Measurements from ENCODE around the gene TXNDC5.

TXNDC5 gene

GRCh38 chr6:7910654-7911344 lies at the start of gene TXNDC5:
TXNDC5 (minus strand) TSS chr6:7910788; CDS start chr6:7910776, 12 bp downstream.
- DNase-seq (ENCODE audit: low read depth) = peak; percentile 77

GRCh38 chr6:7960141-7960540 lies 49.6 kb upstream of the TXNDC5 start:
- no peak for DNase-seq (ENCODE audit: low read depth)

DNA sequence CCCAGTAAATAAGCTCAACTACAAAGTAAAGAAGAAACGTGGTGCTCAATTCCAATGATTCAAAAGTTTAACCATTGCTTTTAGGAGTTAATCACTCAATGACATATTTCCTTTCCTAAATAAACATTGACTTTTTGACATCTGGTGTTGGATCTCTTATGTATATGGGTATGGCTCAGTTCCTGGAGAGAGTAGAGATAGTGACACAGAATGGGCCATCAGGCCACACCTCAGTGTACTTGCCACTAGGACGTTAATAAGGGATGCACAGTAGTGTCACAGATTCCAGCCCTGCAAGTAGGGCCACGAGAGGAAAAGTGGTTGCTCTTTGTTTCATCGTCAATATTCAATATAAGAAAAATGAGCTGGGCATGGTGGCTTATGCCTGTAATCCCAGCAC lies 48.9 kb upstream of the TXNDC5 start:
- DNase-seq (ENCODE audit: low read depth) = no peak

- no peak for DNase-seq (ENCODE audit: low read depth)
Measured at GRCh38 chr6:7958464-7958863, 47.9 kb upstream of the TXNDC5 start.

- no peak for DNase-seq (ENCODE audit: low read depth)
Measured at GRCh38 chr6:7956257-7956656, 45.7 kb upstream of the TXNDC5 start.

DNA sequence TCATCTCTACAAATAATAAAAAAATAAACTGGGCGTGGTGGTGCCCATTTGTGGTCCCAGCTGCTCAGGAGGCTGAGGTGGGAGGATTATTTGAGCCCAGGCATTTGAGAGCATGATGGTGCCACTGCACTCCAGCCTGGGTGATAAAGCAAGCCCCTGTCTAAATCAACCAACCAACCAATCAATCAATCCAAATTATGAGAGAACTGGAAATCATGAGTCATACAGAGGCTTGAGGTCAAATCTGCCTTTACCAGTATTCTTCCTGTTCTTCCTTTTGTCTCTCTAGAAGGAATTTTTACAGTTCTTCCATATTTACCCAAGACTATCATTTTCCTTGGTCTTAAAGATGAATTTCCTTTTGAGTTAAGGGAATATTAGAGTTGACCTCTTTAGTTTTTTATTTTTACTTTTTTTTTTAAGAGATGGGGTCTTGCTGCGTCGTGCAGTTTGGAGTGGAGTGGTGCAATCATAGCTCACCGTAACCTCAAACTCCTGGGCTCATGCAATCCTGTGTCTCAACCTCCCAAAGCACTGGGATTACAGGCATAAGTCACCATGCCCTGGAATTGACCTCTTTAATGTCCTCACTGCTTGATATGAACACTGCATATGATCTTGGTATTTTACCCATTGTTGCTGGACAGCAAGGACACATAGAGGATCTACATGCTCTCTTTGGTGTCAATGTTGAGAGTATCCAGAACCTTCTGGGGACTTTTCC lies 44.1 kb upstream of the TXNDC5 start:
- no peak for DNase-seq (ENCODE audit: low read depth)

DNA sequence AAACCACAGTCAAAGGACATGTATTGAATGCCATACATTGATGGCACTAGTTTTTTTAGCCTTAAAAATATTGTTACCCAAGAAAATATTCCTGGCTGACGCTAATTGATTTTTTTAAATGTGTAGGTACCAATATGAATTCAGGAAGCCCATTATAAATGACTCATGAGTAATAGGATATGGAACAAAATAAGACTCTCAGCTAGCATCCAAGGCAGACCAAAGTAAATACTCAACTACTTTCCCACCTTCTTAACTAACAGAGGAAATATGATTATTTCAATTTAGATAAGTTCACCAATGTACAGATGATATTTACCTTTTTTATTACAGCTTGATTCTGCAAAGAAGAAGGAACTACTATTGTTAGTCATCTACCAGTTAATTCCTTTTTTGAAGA lies 43.2 kb upstream of the TXNDC5 start:
- DNase-seq (ENCODE audit: low read depth) = no peak

GRCh38 chr6:7939864-7940228 lies 29.3 kb upstream of the TXNDC5 start:
- peak; percentile 13 for DNase-seq (ENCODE audit: low read depth)

DNA sequence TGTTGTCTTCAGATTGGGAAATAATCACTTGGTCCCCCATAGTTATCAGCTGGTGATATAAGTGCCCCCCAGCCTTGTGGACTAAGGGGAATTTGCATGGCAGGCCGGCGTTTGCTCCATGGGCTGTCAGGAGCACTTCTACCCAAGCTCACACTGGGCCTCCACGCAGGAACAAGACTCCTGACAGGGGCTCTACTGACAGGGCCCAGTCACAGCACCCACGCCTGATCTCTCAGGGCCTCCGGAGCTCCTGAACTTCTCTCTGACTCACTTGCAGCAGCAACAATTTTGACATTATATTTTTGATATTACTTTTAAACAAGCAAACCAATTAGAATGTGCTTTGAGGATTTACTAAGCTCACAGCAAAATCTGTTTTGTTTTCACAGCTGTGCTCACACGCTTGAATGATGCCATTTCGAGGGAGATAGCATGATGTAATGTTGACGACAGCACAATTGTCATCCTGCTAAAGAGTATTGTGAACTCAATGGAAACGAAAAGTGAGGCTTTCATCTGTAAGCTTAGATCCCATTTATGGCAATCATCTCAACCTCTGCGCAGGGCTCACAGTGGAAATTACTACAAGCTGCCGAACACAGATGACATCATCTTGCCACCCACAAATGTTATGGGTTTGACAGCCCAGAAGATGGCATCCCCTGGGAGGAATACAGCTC lies 28.7 kb upstream of the TXNDC5 start:
- DNase-seq (ENCODE audit: low read depth) = peak; percentile 11

DNA sequence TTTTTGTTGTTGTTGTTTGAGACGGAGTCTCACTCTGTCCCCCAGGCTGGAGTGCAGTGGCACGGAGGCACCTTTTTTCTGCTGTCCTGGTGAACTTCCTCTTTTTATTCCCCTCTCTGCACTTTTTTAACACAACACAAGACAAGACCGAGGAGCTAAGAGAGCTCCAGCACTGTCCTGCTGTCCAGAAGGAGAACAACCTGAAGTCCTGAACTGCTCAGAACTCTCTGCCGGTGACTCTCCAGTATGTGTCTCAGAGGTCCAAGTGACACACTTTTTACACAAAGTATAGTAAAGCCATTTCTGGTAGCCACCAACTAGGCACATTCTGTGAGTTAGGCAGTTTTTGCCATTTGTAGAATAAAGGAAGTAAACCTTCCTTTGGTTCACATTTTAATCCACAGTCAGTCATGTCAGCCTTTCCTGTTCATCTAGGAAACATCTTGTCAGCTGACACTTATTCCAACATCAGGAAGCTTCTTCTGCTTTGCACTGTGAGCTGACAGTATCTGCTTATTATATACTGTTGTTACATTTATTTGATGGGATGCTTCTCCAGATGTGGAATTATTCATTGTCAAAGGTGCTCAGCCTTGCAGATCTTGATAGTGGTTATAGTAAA lies 28.1 kb upstream of the TXNDC5 start:
- no peak for DNase-seq (ENCODE audit: low read depth)

DNA sequence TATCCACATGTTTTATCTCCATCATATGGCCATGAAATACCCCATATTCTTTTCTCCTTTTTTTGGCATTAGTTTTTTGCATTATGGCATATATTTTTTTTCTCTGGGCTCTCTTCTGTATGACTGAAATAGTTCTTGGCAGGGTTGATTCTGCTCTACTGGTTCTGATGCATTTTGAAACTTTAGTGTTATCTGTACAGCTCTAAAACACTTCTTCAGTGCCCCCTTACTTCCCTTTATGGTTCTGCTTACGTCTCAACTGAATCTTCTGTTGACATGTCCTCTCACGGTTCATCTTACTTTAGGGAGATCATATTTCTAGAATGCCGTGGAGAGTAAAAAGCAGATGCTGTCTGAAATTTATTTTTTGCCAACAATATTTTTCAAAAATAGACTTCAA lies 23.2 kb upstream of the TXNDC5 start:
- DNase-seq (ENCODE audit: low read depth) = no peak

GRCh38 chr6:7932625-7933024 lies 22.0 kb upstream of the TXNDC5 start:
- no peak for DNase-seq (ENCODE audit: low read depth)

- no peak for DNase-seq (ENCODE audit: low read depth)
Measured at GRCh38 chr6:7924867-7925266, 14.3 kb upstream of the TXNDC5 start.

DNA sequence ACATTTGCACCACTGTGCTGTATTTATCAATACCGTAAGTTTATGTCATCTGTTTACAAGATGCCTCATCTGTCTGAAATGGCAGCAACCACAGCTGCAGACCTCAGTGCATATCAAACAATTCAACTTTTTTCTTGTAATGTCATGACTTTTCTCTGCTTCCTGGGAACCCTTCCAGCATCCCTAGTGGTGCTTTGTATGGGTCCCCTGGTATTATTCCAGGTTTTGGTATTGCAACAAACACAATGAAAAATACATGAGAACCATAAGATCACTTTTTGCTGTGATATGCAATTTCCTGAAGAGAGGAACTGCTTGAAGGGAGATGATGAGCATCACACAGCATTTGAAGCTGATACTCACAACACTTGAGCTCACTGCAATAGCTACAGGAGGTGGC lies 12.0 kb upstream of the TXNDC5 start:
- DNase-seq (ENCODE audit: low read depth) = peak; percentile 62

GRCh38 chr6:7921632-7922092 lies 11.1 kb upstream of the TXNDC5 start:
- no peak for DNase-seq (ENCODE audit: low read depth)

DNA sequence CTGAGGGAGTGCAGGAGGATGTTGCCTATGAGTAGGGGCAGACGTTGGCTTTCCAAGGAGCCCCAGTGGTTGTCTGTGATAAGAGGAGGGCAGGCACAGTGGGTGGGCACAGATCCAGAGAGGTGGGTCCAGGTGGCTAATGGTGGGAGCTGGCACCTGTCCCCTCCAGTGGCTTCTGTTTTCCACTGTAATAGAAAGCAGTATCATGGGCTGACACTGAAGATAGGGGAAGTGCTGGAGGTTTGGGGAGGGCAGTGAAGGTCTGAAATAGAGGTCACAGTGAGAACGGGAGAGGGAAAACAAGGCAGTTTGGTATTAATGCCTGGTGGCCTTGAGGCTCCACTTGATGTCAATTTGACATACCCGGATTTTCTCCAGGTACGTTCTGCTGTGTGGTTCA lies 10.5 kb upstream of the TXNDC5 start:
- no peak for DNase-seq (ENCODE audit: low read depth)

GRCh38 chr6:7920425-7920824 lies 9.8 kb upstream of the TXNDC5 start:
- no peak for DNase-seq (ENCODE audit: low read depth)

DNA sequence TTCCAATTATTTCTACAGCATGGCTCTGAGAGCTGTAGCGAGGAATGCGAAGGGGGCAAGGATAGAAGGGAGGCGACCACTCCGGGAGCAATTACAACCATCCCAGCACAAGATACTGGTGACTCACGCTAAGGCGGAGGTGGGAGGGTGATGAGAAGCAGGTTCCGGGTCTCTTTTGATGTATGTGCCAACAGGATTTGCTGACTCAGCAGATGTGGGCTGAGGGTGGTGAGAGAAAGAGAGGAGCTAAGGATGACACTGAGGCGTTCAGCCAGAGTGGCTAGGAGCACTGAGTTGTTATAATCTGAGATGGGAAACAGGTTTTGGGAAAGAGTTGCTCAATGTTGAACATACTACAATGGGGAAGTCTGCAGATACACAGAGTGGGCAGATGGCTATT lies 9.3 kb upstream of the TXNDC5 start:
- DNase-seq (ENCODE audit: low read depth) = no peak

- no peak for DNase-seq (ENCODE audit: low read depth)
Measured at GRCh38 chr6:7918403-7918802, 7.8 kb upstream of the TXNDC5 start.

- no peak for DNase-seq (ENCODE audit: low read depth)
Measured at GRCh38 chr6:7917729-7918128, 7.1 kb upstream of the TXNDC5 start.

DNA sequence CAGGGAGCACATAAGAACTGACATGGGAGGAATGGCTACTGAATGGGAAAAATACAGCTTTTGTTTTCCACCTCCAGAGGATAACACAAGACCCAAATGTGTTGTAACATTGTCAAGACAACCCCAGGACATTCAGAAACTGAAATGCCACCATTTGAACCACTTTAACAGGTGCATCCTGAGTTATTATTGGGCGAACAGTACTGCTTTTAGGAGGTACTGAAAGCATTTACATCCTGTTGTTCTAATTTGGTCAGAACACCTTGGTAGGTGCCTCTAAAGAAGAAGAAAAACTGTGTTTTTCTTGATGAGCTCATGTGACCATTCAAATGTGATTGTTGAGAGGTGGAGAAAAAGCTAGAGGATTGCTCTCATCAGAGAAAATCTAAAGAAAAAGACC lies 6.4 kb upstream of the TXNDC5 start:
- no peak for DNase-seq (ENCODE audit: low read depth)

DNA sequence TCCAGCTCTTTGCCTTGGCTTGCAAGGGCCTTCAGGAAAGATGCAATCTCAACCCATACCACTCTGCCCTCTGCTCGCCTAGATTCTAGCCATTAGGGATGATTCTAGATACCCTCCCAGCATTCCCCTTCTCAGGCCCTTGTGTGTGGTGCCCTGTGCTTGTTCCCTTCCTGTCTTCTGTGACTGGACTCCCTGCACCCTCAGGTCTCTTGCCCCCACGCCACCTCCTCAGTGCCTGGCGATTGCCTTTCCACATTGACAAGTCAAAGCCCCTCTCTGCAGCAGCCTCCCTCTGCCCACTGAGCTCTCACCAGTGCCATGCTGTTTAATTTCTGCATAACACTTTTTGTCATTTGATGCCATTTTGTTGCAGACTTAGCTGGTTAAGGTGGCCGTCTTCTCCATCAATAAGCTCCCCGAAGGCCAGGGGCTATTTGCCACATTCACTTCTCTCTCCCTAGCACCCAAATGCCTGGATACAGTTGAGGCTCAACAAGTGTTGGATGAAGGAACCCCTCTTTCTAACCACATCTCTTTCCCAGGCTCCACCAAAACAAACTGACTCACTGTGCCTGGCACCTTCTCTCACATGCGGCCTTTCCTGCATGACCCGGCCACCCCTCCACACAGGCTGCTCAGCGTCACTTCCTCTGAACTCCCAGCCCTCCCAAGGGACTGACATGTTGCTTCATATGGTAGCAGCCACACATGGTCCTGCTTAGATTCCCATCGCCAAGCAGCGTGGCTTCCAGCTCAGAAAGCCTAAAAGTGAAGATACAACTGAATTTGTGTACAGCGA lies 4.6 kb upstream of the TXNDC5 start:
- DNase-seq (ENCODE audit: low read depth) = peak; percentile 98

Measured in fibroblast of gingiva (primary cell).